Measurements from ENCODE around the gene MLLT3. TPM values are rescaled to one million over a fixed set of nuclear protein-coding genes. Genes with fewer than 3 reads are reported as not detected.

The MLLT3 gene
- polyA plus RNA-seq, 1 donor: 32.4 TPM

DNA sequence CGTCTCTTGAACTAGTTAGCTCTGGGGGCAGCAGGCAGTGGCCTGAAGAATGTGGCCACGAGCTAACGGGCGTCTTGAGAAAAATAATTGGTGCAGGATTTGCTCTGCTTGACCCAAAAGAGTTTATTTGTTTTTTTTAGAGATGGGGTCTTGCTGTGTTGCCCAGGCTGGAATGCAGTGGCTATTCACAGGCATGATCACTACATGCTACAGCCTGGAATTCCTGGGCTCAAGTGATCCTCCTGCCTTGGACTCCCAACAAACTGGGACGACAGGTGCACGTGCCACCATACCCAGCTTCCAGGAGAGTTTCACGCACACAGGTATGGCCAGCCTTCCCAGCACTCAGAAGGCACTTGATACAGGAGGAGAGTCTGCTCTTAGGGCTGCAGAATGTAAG is 203.8 kb downstream of the MLLT3 start:
- no peak for DNase-seq

DNA sequence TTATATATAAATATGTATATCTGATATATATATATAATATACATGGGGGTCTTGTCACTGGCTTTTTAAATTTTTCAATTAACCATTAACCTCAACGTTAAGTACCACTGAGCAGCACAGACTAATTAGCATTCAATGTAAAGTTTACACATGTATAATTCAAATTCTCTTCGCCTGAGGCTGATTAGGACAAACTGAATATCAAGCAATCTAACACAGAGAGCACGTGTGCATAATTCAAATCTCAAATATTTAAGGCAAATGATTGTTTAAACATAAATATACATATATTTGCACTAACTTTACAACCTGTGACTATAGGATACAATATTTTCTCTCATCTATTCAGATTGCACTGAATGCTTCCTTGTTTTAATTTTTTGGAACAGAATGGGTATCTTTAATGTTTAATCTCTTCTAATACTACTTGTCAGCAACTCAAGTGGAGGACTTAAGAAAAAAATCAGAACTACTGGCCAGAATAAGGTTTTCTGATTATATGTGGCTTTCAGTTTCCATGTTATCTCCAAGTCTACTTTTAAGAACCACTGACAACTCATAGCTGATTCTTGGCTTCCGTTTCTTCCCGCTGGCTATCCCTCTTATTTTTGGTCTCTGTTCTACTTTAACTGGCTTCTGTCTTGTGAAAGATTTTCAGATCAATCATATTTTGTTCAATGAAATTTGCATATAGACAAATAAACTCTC is 204.8 kb downstream of the MLLT3 start:
- DNase-seq: no peak

DNA sequence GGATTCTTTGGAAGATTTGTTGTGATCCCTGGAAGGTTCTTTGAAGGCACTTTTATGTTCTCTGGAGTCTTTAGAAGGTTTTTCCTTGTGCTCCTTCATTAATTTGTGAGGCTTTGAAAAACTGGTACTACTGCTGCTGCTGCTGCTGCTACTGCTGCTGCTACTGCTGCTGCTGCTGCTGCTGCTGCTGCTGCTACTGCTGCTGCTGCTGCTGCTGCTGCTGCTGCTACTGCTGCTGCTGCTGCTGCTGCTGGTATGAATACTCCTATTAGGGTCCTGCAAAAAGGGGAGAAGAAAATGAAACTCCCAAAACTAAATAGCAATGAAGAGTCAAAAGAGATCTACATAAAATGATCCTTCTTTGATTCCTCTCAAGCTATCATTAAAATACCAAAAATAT is 208.1 kb downstream of the MLLT3 start:
- no peak for DNase-seq

DNA sequence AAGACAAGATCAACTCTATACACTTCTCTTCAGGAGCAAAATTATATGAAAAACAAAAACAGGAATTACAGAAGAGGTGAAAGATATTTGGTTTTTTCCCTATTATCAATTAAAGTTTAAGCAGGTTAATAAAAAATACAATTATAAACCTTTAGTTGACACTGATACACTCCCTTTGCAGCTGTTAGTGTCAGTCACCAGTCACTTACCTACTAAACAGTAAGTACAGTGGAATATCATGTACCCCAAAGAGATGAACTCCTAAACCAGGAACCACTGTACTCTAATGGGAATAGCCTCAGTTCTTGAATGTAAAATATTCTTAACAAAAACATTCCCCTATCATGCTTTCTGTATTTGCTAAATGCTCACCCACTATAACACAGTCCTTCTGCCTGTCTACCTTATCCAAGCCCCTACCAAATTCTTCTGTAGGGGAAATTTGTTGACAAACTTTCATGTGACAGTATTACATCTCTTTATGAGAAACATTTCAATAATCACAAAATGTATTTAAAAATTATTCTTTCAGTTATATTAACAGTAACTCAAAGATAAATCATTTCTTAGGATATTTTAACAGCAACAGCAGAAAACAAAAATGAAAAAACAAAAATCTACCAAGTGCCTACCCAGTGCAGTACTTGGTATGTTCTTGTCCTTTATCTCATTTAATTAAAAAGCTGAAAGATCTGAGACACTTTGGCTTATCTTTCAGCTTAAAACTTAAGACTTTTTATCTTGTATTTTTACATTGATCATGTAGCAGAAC is 212.8 kb downstream of the MLLT3 start:
- no peak for DNase-seq

DNA sequence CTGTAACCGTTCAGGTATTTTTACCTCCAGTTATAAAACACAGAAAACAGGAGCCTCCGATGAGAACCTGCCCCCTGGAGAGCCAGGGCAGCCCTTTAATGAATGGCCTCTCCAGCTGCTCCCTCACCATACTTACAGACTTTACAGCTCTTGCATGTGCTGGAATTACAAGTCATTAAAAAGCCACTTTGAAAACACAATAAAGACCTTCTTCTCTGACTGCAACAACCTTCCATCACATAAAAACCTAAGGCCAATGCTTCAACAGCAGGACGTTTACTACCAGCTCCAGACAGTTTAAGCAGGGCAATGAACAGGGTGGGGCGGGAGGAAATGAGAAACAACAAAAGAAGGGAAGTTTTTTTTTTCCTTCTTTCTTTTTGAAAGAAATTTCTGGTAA is 213.8 kb downstream of the MLLT3 start:
- DNase-seq: peak; percentile 13

DNA sequence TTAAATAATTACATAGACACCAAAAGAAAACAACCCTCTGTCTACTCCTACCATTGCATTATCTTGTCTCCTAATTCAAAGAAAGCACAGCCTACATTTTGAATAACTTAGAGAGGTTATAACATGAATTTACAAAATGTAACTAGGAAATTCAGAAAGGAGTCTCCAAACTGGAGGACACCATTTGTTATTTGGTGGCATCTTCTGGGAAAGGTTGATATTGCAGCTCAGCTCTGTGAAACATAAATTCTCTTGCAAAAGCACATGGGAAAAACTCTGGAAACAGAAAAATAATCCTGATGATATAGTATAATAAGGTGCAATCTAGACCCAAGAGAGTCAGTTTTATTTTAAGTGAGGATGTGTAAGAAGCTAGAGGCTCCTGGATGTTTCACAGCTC is 215.3 kb downstream of the MLLT3 start:
- DNase-seq: no peak

DNA sequence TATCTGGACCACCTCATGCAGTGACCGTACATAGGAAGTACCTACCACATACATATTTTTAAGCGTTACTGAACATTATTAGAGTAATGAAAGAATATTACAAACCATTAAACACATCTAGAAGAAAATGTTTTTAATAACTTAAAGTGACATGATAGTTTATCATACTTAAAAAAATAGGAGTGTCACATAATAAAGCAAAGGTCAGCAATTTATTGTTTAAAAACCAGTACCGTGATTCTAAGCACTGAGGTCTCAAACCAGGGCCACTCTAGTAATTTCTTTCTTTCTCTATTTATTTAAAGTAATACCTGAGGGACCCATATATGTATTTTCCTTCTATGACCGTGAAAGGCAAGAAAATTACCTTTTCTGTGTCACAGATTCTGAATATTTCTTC is 216.0 kb downstream of the MLLT3 start:
- no peak for DNase-seq

DNA sequence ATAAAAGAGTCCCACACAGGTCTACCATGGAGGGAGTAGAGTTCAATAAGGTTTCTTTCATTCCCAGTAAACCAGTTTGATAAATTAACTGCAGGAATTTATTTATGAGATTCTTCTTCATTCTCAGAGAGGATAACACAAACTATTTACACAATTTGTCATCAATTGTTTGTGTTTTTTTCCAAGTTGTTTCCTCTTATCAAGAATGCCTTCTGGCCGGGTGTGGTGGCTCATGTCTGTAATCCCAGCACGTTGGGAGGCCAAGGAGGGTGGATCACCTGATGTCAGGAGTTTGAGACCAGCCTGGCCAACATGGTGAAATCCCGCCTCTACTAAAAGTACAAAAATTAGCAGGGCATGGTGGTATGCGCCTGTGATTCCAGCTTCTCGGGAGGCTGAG is 216.7 kb downstream of the MLLT3 start:
- no peak for DNase-seq

DNA sequence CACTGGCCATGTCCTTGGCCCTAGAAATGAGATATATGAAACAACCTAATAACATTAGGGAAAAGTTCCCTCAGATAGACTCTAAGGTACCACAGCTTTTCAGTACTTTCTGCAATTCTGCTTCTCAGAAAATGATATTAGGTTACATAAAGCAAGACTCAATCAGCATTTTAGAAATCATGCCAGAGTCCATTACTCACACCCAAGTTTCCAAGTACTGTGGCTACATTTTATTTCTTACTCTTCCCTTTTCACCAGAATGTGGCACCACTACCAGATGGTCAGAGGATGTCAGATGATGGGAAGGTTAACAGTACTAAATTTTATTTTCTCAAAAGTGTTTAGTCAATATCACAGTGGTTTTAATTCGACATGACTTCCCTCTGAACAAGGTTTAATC is 217.2 kb downstream of the MLLT3 start:
- DNase-seq: no peak

DNA sequence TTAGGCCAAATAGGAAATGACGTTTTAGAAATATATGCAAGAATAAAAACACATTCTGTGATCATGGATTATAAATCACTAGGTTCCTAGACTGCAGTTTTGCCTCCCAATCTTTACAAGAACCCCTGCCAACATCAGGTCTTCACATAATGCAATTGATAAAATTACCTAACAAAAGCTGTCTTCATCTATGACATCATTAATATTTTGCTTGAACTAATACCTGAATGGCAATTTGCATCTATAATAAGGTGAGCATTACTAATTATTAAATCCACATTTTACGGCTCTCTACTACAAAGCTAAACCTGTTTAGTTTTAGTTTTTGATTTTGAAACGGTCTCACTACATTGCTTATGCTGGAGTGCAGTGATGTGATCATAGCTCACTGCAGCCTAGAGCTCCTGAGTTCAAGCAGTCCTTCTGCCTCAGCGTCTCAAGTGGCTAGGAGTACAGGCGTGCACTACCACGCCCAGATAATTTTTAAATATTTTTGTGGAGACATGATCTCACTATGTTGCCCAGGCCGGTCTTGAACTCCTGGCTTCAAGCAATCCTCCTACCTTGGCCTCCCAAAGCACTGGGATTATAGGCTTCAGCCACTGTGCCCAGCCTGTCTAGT is 218.0 kb downstream of the MLLT3 start:
- DNase-seq: no peak

DNA sequence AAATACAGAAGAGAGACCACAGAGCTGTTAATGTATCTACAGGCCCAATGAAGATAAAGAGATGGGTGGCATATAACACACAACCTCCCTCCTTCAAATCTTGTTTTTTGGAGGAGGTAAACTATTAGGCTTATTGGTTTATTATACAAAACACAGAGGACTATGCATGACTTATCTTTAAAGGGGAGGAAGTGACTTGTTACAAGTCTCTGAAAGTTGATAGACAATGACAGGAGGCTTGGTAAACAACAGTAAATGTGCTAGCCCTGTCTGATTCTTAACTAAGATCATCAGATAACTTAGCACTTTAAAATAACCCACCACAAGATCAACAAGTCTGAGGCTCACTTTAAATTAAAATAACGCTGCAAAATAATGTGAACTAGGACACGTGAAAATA is 219.0 kb downstream of the MLLT3 start:
- DNase-seq: no peak

DNA sequence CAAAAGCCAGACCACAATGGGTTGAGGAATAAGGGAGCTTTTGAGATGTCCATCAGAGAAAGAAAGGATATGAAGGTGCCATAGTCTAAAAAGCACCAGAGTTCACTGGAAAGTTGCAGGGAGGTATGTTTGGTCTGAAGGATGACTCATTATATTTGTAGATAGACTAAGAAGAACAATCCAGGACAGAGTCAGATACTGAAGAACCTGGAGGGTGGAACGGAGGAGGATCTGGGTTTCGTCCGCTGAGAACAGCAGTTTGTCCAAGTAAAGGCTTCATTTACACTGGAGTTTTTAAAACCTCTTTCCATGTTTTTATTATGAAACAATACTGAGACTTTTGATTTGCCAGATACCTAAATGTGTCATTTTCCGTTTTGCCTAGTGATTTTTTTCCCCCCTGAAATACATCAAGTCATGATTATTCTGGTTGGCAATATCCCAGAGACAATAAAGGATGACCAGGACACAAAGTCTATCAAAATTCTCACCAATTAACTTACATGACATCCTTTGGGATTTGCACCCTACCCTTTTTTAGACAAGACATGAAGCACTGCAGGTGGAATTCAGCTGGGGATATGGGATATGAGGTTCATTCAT is 219.9 kb downstream of the MLLT3 start:
- DNase-seq: no peak

DNA sequence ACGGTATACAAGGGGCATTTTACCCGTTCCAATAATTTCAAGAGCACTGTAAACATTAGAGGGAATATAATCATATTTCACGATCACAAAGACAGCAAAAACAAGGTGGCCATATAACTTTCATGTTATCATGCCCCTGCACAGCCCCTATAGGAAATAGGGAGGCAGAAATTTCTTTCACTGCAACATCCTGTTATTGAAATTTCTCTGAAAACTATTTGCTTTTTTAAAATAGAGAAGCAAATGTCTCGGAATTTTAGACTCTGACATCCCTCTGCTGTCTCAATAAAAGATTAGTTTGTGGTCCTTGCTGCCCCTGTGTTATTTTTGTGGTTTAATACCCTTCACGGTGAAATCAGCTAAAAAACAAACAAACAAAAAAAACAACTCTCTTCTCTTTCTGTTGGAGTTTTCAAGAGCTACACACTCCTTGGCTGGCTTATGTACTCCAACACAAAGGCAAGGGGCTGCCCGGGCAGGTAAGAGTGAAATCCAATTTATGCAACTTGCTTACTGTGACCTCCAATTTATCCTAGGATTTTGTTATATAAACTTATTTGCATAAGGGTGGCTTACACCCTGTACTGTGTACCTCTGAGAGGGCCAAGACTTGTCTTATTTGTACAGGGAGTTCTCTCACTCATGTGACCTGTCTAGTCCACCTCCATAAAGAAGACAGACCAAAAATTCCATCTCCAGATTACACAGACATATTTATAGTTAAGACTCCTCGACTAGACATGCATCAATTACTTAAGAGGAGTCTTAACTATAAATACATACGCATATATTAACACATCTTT is 223.6 kb downstream of the MLLT3 start:
- no peak for DNase-seq

DNA sequence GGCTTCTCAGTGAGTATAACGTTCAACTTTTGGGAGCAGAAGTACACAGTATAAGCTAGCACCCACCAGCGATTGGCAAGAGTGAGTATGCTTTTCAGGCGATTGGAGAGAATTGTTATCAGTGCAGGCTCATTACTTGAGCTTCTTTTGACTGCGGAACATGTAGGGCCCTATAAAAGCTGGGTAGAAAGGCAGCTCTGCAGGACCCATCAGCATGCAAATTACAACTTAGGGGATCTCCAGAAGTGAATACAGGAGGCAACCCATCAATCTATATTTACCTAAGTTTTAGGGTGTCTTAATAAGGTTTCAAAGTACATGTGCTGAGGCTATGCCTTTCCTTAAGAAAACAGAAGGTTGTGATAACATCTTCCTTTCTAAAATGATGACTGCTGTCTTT is 225.0 kb downstream of the MLLT3 start:
- no peak for DNase-seq

DNA sequence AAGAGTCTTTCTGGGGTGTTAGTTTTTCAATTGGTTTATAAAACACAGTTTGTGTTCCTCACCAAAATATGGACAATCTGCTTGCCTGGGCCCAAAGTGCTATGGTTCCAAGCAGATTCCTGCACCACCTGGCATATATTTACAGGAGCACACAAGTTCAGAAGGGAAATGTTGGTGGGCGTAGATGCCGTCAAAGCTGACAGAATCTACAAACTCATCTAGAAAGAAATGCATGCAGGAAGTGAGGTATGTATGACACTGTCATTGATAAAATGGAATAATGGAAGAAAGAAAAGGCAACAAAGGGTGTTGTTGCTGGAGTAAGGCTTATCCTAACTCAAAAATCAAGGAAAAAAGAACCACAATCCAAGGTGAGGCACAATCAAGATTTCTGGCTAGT is 225.8 kb downstream of the MLLT3 start:
- no peak for DNase-seq

DNA sequence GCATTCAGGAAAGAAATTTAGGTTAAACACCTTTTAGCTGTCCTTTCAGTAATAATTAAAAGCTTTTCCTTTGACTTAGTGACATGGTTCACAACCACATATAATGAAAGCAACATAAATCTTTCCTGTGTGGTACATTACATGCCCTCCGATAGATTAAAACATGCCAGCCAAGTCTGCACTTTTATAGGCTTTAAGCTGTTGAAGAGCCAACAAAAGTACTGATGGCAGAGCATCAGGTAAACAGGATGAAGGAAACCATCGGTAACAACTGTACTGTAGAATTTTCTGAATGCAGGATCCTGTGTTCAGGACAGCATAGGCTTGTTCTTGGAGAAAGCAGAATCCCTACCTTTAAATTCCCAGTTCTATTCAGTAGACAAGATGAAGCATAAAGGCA is 226.6 kb downstream of the MLLT3 start:
- no peak for DNase-seq

DNA sequence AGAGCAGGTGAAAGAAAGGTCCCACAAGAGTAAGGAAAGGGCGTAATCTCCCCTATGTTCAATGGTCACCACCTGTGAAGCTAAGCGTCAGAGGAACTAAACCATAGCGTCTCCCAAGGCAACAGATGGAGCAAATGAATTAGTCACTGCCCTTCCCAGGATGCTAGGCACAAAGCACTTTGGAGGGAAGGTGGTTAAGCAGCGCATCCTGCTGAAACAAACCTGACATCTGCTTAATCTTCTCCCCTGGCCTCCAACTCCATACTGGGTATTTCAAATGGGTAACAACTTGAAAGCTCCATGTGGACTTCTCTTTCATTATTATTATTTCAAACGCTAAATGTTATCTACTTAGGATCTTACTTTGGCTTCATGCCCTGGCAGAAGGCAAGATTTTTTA is 227.3 kb downstream of the MLLT3 start:
- no peak for DNase-seq

DNA sequence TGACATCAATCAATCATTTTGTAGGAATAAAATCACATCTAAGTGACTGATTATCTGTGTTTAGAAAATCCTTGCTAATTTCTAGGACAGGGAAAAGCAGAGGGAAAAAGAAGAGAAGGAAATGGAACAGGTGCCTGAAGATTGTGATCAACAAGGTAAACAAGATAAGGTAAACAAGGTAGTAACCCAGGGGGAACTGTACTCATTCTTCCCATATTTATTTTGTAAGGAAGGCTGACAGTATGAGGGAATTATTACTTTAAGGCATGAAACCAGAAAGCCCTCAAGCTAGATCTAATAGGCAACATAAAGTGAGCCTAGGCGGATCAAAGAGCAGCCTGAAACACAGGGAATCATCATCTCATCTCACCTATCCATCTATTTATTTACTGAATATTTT is 231.1 kb downstream of the MLLT3 start:
- no peak for DNase-seq

DNA sequence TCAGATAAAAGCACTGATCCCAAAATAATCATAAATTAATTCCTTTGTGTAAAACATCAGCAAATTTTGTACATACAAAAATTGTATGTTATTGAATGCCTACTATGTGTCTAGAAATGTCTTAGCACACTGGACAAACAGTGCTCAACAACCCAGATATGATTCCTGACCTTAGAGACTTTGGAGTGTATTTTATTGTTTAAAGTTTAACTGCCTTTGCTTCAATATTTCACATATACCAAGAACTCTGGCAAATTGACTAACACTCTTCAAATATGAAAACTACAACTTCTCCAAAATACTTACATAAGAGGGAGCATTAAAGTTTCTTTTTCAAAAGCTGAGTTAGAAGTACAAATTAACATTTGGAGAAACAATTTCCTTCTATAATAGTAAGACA is 231.9 kb downstream of the MLLT3 start:
- DNase-seq: no peak

DNA sequence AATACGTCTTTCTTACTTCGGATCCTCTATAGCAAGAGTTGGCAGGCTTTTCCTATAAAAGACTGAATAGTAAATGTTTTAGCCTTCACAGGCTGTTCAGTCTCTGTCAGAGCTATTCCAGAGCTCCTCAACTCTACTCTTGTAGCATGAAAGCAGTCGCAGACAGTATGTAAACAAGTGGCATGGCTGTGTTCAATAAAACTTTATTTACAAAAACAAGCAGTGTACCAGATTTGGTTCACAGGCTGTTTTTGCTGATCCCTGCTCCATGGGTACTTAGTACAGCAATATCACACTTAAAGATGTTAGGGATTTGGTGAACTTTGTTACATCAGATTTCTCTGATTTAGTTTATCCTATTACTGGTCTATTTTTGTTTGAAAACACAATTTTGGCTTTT is 235.2 kb downstream of the MLLT3 start:
- DNase-seq: no peak

DNA sequence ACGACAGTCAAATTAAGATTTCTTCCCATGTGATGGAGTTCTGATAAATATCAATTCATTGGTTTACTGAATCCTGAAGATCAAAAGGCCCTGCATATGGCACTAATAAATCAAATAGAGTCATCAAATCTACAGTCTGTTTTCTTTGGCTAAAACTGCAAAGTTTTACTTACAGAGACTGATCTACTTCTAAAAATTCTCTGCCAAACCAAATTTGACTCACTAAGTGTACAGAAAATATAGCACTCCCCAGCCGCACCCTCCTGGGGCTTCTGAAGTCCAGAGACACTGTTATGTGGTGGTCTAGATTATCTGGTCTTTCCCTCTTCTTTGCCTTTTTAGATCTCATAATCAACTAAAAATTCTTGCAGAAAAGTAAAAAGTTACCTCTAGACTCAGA is 237.7 kb downstream of the MLLT3 start:
- DNase-seq: no peak

DNA sequence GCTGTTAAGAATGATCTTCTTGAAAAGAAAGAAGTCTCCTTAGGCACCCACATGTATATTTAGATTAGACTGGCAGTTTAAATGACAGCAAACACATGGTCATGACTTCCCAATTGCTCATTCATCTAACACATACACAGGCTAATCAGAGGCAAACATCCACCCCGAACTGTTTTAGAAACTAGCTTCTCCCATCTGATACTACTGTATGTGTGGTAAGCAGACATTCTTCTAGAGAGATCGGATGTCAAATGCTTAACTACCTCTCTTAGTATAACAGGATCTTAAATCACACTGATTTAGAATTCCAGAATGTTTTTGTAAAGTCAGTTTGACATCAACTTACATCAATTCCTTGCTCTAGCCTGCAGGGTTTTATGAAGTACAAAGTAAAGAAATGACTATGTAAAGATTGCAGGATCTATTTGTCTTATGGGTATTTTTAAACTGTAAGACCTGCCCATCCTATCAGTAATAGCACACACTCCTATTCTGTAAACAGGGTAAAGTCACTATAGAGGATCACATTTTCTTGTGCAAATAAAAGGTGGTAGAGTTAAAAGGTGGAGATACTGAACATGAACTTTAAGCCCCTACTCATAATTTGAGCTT is 239.7 kb downstream of the MLLT3 start:
- DNase-seq: no peak

All from left kidney (tissue), 2 donors.